SK-N-MC (cell line): ENCODE measurements around the gene CUX1.

Experiments used
- EZH2 ChIP-seq: fragments of 200-600 bp; sonication (generic); IDR thresholded peaks from one replicate; pipeline ENCODE4 v1.6.1; 2017; ENCODE audit warnings: antibody characterized with exemption
- FOXP2 ChIP-seq: optimal IDR thresholded peaks from 2 replicates; pipeline ENCODE3; 2011; ENCODE audit warnings: mild to moderate bottlenecking, moderate library complexity; ENCODE audit not compliant: insufficient read depth; ENCODE audit errors: extremely low read length, control extremely low read depth

DNA sequence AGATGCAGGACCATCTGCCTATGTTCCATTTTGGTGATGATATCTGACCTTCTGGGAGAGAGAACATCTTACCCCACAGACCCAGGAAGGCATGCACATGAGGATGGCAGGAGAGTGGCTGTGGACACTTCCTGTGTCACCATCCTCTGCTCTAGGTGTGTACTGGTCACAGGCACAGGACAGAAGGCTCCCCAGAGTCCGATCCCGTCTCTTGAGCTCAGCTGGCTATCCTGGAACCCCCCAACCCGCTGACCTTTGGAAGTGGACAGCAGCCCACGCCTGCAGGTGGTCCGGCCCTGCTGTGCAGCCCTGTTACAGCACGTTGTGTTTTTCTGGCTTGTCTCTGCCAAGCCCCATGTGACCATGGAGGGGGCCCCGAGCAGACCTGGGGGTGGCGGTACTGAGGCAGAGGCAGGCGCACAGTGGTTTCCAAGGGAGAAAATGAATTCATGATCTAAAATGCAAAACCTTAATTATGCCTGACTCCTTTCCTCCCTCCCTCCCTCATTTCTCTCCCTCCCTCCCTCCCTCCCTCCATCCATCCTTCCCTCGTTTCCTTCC lies 178.8 kb downstream of the CUX1 start:
- no peak for TF ChIP-seq FOXP2
- no peak for TF ChIP-seq EZH2
